Stimulated activated naive B cell treated with anti-CD40 and anti-IgM and Interleukin-4, amounts not matched to agents 10 μg/mL and 1 μg/mL and 100 μg/mL, for 72 hours (primary cell): ENCODE data around the gene SNAI1.

ENCODE experiments used
- ATAC-seq, 2 donors: fragments of 150-1000 bp; cut with Tn5 transposase; replicated peaks; 2 replicates each; pipeline ENCODE4 v1.10.0; 2021; ENCODE audit warnings: moderate library complexity in 1 of 2
- DNase-seq: peaks from one replicate; pipeline ENCODE4 v3.0.0; 2021
- H3K27ac Mint-ChIP-seq: one replicate; pipeline ENCODE4 v1.8.0; 2022; ENCODE audit warnings: mild to moderate bottlenecking, mixed read lengths
- H3K27me3 Mint-ChIP-seq, 2 donors: one replicate each; pipeline ENCODE4 v1.8.0; 2022; ENCODE audit warnings: mixed read lengths in 2 of 2
- H3K36me3 Mint-ChIP-seq, 2 donors: one replicate each; pipeline ENCODE4 v1.8.0; 2022; ENCODE audit warnings: mixed read lengths in 2 of 2, mild to moderate bottlenecking in 1 of 2
- H3K4me1 Mint-ChIP-seq, 2 donors: one replicate each; pipeline ENCODE4 v1.8.0; 2022; ENCODE audit warnings: mixed read lengths in 2 of 2, mild to moderate bottlenecking in 1 of 2
- H3K4me3 Mint-ChIP-seq, 2 donors: one replicate each; pipeline ENCODE4 v1.8.0; 2022; ENCODE audit warnings: mild to moderate bottlenecking in 2 of 2, mixed read lengths in 2 of 2, moderate library complexity in 1 of 2
- H3K9me3 Mint-ChIP-seq, 2 donors: one replicate each; pipeline ENCODE4 v1.8.0; 2022; ENCODE audit warnings: mixed read lengths in 2 of 2, mild to moderate bottlenecking in 1 of 2

Gene SNAI1

GRCh38 chr20:50037575-50037974 is 54.8 kb downstream of the SNAI1 start:
- Mint-ChIP-seq H3K36me3 (peaks cover 0 to 4% of the 10 kb centered on the region in 2 donors), H3K4me3 (no peak overlapping the region), H3K27ac (no peak overlapping the region), H3K27me3 (no peaks in the 10 kb centered on the region), H3K9me3 (no peaks in the 10 kb centered on the region), H3K4me1 (peaks cover 13 to 23% of the 10 kb centered on the region in 2 donors)
- DNase-seq (no peak), ATAC-seq (no peak)

DNA sequence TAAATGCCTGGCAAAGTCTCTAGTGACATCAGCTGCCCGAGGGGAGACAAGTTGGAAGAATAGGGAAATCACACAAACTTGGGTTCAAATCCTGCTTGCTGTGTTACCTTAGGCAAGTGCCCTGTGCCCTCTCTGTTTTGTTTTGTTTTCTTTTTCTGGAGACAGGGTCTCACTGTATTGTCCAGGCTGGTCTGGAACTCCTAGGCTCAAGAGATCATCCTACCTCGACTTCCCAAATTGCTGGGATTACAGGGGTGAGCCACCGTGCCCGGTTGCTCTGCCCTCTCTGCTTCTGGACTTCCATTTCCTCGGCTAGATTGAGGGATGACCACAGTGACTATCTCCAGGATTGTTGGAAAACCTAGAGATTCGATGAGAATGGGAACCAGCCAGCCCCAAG is 55.4 kb downstream of the SNAI1 start:
- no peak for ATAC-seq
- no peaks in the 10 kb centered on the region for H3K9me3 Mint-ChIP-seq

More for the DNA sequence above, 55.4 kb downstream of the SNAI1 start:
- H3K27me3 Mint-ChIP-seq, result no peaks in the 10 kb centered on the region
- H3K27ac Mint-ChIP-seq, result no peak overlapping the region
- no peak for DNase-seq
- peaks cover 15 to 28% of the 10 kb centered on the region in 2 donors for H3K4me1 Mint-ChIP-seq
- H3K36me3 Mint-ChIP-seq, result peaks cover 0 to 4% of the 10 kb centered on the region in 2 donors
- H3K4me3 Mint-ChIP-seq, result no peak overlapping the region
